Dermis microvascular lymphatic vessel endothelial cell (primary cell): Measurements from ENCODE around the gene ARHGAP22. TPM values are rescaled to one million over a fixed set of nuclear protein-coding genes. Genes with fewer than 3 reads are reported as not detected.

Experiments
- DNase-seq, 2 donors: peaks; one replicate each; pipeline versions ENCODE4 v3.0.0 to v3.0.0-alpha.2; 2010; ENCODE audit warnings: low read depth in 2 of 2
- total RNA-seq: library from RNA; depleted of rRNA; stranded (reverse); fragments of >200 nt; gene quantifications from 2 replicates; pipeline ENCODE4 v1.2.1, GENCODE V29; 2014

ARHGAP22 gene
- total RNA-seq, 1 donor from 2014 or later = 5.3 TPM

GRCh38 chr10:48516911-48517310 lies 88.0 kb downstream of the ARHGAP22 start:
- DNase-seq = no peak

- DNase-seq = no peak
Measured at GRCh38 chr10:48514916-48515315, 90.0 kb downstream of the ARHGAP22 start.

- DNase-seq = no peak
Measured at GRCh38 chr10:48514255-48514654, 90.6 kb downstream of the ARHGAP22 start.

GRCh38 chr10:48512861-48513260 lies 92.0 kb downstream of the ARHGAP22 start:
- no peak for DNase-seq

DNA sequence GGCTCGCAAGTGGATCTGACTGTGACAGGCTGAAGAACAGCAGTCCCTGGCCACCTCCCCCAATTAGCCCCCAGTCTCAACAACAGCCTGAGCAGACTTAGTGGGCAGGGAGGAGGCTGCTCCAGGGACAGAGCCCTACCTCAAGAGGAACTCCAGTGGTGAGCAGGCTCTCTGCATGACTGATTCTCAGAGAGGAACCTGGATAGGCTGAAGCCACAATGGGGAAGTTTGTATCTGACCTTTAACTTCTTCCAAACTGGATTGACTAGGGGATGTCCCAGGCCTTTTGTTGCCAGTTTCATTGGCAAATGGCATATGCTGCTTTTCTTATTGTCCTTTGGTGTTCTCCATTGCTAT lies 93.0 kb downstream of the ARHGAP22 start:
- no peak for DNase-seq

DNA sequence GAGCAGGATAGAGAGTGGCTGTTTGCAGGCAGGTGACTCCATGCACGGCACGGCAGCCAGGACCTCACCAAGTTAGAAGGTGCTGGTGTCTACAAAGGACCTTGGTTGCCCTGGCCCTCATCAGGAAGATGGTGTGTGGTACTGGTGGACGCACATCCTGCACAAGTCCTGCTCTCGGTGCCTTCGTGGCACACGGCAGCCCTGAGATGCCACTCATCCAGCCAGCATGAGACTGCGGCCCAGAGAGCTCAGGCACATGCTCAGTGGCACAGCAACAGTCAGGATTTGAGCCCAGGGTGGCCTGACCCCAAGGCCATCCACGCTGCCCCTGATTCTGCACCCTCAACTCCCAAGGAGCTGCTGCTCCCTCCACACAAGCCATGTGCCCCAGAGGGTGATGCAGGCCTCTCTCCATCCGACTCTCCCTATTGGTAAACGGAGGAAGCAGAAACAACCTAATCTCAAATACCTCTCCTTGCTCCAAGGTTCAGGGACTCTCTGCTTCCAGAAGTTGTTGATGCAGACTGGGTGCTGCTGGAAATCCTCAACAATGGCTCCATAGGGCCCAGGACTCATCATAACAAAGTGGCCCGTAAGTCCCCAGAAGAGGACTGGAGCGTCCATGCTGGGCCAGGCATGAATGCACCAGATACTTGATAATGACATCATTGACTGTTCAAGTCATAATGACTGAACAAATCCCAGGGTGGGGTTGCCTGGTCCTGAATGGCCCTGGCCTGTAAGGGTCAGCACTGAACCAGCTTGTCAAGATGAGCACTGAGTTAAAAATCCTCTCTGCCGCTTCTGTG lies 93.6 kb downstream of the ARHGAP22 start:
- DNase-seq = no peak

GRCh38 chr10:48509974-48510692 lies 94.7 kb downstream of the ARHGAP22 start:
- DNase-seq = peak; percentile 6 to 52

DNA sequence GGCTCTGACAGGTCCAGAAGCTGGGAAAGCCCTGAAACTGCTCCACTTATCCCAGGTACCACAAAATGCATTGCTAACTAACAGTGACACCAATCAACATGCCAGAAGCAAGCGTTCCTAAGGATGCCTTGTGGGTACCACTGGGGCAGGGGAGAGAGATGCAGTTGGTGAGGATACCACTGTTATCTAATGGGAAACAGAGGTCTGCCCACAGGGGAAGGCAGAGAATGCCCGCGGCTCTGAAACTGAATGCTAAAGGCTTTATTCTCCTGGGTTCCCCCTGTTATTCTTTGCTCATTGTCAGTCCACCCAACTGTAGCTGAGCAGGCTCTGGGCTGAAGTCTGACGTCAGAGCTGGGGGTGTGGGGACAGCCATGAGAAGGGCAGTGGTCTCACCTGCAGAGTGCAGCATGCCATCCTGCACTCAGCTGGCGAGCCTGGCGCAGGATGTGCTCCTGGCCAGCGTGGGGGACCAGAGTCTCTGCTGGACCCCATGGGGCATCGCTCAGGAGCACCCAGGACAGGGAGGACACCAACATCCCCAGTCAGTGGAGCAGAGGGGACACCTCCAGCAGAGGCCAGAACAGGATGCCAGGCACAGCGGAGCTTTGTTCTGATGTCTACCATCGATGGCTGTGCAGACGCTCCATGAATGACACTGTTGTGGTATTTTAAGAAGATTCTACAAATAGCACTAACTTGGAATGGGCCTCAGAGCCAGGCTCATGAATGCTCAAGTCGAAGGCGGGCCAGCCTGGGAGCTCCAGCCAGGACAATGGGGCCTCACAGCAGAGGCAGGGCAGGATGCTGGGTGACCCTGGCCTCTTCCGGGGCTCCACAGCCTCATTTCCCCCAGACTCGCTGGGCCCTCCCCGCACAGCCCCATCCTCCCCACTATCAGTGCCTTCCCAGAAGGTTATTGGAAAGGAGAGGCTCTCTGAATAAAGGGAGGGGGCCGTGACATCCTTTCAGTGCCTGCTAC lies 95.8 kb downstream of the ARHGAP22 start:
- no peak for DNase-seq

GRCh38 chr10:48507933-48508790 lies 96.7 kb downstream of the ARHGAP22 start:
- peak in 1 of 2 donors; percentile 43 for DNase-seq

GRCh38 chr10:48507494-48507893 lies 97.4 kb downstream of the ARHGAP22 start:
- no peak for DNase-seq

DNA sequence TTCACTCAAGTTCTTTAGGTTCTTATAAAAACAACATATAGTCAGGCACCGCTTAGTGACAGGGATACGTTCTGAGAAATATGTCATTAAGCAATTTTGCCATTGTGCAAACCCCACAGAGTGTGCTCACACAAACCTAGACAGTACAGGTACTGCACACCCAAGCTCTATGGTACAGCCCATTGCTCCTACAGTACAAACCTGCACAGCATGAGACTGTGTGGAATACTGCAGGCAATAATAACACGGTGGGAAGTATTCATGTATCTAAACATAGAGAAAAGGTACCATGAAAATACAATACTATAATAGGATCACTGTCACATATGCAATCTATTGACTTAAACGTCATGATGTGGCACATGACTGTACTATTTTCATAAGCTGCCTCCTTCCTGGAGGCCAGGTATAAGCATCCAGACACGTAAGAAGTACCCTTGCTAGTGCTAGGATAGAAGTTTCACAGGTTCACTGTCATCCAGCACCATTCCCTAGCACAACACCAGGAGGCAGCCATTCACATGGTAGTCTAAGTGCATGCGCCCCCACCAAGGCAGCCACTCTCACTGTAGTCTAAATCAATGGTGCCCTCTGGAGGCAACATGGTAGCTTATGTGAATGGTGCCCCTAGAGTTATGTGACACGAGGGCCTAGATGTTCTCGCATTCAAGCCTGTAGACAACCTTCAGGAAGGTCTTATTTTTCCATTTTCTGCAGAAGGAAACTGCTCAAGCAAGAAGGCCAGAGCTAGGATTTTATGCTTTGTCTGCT lies 98.5 kb downstream of the ARHGAP22 start:
- peak; percentile 50 to 77 for DNase-seq

- DNase-seq = no peak
Measured at GRCh38 chr10:48505394-48506112, 99.3 kb downstream of the ARHGAP22 start.

DNA sequence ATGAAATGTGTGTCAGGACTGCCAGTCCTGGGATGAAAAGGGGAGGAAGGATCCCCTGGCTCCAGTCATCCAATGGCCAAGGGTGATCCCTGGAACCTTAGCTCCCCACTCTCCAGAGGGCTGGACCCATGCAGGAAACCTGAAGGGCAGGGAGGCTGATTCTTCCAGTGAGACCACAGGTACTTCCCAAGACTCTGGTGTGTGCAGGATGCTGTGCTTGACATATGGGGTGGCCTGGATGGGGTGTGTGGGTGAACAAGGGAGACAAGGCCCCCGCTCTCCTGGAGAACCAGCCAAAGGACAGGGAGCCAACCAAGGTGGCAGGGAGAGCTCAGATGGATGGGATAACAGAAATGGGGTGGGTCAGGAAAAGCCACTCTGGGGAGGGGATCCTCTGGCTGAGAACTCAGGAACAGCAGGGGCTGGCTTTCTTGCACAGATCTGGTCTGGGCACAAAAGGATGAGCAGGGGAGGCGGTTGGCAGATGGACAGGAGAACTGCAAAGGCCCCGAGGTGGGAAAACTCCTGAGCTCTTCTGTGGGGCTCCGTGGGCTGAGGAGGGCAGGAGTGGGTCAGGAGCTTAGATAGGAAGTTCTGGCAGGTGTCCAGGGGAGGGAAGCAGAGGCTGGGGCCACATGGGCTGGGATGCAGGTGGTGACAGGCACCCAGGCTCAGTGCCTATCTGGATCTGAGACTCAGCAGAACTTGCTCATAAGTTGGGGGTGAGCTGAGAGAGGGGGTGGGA lies 100.6 kb downstream of the ARHGAP22 start:
- no peak for DNase-seq

DNA sequence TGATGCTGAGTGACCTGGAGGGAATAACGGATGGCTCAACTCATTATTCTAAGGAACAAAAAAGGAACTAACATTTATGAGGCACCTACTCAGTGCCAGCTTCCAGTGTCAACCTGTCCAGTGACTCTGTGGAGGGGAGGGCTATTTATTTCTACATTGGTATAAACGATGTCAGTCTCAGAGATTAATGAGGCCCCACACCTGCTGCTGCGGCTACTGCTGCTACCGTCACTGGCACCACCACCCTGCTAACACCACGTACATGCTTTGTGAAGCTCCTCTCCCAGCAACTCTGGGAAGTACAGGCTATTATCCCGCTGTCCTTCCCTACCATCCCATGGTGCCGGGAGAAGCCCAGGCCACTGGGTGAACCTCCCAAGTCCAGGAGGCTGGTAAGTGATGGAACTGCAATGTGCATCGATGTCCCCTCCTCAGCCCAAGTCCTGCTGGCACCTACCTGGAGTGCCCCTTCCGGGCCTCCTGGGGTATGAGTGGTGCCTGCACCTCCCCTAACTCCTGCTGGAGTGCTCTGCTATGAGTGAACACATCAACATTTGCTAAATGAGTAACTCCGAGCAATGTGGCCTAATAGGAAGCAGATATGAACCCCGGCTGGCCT lies 101.5 kb downstream of the ARHGAP22 start:
- no peak for DNase-seq

- no peak for DNase-seq
Measured at GRCh38 chr10:48502791-48503190, 102.1 kb downstream of the ARHGAP22 start.

- no peak for DNase-seq
Measured at GRCh38 chr10:48501787-48502771, 102.8 kb downstream of the ARHGAP22 start.

- DNase-seq = no peak
Measured at GRCh38 chr10:48501226-48501625, 103.6 kb downstream of the ARHGAP22 start.
